T47D (cell line): ENCODE data around the gene KRTAP2-1.
"Not testable (repeated sequence)": the region's sequence is repeated elsewhere in the genome, so short reads cannot be mapped to it uniquely, and the experiment has no call there.

Experiments used
- DNase-seq, 2 experiments: peaks; one replicate each; pipeline versions ENCODE4 v3.0.0 to v3.0.0-alpha.2; 2011 to 2012; ENCODE audit warnings: low read depth in 1 of 2, low spot score in 1 of 2
- JUND ChIP-seq: IDR thresholded peaks from 2 replicates; pipeline ENCODE4 v1.6.1; 2012; ENCODE audit warnings: low read depth
- in situ Hi-C: cut with HindIII; loops from 2 replicates; pipeline ENCODE4 v1.10.0; 2016; ENCODE audit warnings: low sequenced_read_pairs, low pct_unique_long_range_greater_than_20kb

Gene KRTAP2-1

DNA sequence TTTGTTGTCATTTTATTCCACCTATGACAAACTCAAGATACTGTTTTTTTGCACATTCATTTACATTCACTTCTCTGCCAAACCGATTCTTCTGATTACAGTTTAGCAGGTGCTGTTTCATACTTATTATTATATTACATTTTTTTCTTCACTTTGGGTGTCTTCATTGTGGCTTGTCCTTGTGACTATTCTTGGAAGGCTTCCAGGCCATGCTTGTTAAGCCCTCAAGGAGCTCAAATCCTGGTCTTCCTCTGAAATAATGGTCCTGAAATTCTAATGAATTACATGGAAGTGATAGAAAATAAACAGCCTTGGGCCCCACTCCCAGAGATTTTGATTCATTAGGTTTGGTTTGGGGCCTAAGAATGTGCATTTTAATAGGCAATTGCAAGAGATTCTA, 17.2 kb upstream of the KRTAP2-1 start:
- no peak for TF ChIP-seq JUND
- DNase-seq, result no peak
- in situ Hi-C loops, result no loop called here

DNA sequence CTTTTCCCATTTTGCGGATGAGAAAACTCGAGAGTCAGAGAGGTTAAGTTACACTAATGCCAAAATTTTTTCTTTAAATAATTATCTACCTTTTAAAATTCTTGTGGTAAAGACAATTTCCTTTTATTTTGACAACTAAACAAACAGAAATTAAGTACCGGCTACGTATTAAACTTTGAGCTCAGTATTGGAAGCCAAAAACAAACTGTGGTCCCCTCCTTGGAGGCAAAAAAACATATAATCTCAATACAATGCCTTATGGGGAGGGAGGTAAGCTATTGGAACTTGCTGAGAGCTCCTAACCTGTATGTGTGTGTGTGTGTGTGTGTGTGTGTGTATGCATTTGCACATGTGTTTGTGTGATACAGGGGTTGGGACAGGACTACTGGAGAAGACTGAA, 16.3 kb upstream of the KRTAP2-1 start:
- TF ChIP-seq JUND, result no peak
- no peak for DNase-seq
- in situ Hi-C loops, result no loop called here

DNA sequence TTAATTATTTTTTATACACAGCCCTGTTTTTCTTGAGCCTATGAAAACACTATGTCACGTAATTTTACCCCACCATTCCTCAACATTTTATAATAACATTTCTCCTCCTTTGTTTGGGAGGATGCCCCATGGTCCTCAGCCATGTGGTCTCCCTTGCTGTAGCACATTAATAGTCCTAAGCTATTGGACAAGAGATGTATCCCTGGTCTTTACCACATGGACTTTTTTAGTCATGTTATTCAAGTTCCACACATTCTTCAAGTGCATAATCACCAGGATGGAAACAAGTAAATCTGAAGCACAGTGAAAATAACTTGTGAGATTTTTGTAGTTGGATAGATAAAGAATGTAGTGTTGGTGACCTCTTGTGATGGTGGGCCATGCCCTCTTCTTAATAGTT, 14.8 kb upstream of the KRTAP2-1 start:
- no peak for DNase-seq
- in situ Hi-C loops, result no loop called here
- TF ChIP-seq JUND, result no peak

DNA sequence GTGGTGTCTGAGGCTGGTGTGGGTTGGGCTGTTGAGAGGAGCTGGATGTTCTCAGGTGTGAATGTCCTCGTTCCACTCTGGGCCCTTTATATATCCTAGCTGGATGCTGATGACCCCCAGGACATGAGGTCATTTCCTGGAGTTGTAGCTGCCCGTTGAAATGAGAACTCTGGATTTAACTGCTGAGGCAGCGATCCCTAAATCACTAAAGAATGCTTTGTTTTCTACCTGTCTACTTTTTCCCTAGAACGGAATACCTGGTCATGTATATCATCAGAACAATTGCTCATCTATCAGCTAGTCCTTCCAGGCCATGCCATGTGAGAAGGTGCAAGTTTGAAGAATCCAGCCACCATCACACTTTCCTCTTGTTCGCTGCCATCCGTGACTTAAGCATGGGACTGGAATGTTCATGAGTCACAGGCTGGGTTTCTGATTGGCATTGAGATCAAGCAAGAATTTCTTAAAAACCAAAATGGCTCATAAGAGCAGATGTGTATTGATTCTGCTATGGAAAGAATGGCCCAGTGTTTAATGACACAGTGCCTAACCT, 13.0 kb upstream of the KRTAP2-1 start, which contains the start of gene KRTAP2-3:
KRTAP2-3 (minus strand) TSS at position 63 of the 553 bp plus-strand sequence. CDS start 64 bp downstream, outside the sequence.
- in situ Hi-C loops, result no loop called here
- DNase-seq, result no peak
- no peak for TF ChIP-seq JUND

DNA sequence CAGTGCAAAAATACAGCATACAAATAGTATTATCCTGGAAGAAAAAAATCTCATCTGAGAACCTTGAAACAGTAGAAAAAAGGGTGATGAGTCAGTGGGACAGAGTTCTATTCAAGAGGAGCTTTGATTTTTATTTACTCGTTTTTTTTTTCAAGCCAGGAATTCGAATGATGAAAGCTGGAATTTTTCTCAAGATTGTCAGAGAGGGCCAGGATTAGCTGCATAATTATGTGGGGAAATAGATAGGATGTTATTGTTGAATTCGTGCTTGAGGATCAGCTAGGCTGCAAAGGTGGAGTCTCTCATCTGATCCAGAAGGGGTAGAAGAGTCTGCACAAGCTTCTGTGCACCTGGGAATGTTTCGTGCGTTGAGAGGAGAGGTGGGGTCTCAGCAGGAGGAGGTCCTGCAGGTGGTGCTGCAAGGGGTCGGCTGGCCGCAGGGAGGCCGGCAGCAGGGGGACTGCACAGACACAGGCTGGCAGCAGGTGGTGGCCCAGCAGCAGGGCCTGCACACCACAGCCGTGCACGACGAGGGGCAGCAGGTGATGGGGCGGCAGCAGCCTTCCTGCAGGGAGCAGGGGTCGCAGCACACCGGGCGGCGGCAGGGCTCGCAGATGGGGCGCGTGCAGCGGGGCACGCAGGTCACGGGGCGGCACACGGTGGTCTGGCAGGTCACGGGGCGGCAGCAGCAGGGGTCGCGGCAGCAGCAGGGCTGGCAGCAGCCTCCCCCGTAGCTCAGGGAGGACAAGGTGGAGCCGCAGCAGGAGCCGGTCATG, 12.3 kb upstream of the KRTAP2-1 start:
- in situ Hi-C loops, DNase-seq: not testable (repeated sequence)

DNA sequence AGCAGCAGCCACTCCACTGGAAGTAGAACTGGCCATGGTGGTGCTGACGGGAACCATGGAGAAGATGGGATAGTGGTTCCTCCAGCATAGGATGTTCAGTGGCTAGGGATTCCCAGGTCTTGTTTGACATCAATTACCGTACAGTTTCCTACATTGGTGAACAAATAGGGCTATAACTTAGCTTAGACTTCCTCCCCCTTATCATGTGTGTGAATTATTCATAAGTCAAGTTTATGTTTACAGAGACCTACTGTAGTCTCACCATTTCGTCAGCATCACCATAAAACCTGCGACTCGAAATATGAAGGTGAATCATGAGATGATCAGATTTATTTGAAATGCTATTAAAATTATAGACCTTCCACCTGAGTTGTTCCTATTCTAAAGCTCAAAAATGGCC, 11.6 kb upstream of the KRTAP2-1 start:
- no peak for TF ChIP-seq JUND
- in situ Hi-C loops, result no loop called here
- DNase-seq, result no peak

DNA sequence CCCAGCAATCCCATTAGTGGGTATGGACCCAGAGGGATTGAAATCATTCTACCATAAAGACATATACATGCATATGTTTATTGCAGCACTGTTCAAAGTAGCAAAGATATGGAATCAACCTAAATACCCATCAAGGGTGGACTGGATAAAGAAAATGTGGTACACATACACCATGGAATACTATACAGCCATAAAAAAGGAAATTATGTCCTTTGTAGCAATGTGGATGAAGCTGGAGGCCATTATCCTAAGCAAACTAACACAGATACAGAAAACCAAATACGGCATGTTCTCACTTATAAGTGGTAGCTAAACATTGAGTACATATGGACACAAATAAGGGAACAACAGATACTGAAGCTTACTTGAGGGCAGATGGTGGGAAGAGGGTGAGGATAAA, 10.4 kb upstream of the KRTAP2-1 start:
- no peak for DNase-seq
- TF ChIP-seq JUND, result no peak
- in situ Hi-C loops, result no loop called here

DNA sequence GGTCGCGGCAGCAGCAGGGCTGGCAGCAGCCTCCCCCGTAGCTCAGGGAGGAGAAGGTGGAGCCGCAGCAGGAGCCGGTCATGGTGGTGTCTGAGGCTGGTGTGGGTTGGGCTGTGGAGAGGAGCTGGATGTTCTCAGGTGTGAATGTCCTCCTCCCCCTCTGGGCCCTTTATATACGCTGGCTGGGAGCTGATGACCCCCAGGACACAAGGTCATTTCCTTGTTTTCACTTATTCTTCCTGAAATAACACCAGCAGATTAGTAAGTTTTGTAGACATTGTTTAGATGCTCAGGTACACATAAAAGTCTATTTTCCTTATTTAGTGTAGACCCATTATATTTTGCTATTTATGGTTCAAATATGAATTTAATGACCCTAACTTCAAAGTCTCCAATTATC, 8.0 kb upstream of the KRTAP2-1 start, which contains the start of gene KRTAP2-2:
KRTAP2-2 (minus strand) TSS at position 101 of the 400 bp plus-strand sequence; CDS start at position 82, 19 bp downstream.
- DNase-seq, in situ Hi-C loops: not testable (repeated sequence)

DNA sequence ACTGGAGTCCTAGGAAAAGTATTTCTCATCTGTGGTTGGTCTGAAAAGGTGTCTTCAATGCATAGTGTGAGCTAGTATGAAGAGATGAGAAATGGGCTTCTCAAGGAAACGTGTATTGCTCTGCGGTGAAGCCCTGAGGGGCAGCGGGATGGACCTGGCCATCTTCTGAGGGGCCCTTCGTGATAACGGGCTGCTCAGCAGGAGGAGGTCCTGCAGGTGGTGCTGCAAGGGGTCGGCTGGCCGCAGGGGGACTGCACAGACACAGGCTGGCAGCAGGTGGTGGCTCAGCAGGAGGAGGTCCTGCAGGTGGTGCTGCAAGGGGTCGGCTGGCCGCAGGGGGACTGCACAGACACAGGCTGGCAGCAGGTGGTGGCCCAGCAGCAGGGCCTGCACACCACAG, 7.4 kb upstream of the KRTAP2-1 start:
- in situ Hi-C loops, DNase-seq: not testable (repeated sequence)

DNA sequence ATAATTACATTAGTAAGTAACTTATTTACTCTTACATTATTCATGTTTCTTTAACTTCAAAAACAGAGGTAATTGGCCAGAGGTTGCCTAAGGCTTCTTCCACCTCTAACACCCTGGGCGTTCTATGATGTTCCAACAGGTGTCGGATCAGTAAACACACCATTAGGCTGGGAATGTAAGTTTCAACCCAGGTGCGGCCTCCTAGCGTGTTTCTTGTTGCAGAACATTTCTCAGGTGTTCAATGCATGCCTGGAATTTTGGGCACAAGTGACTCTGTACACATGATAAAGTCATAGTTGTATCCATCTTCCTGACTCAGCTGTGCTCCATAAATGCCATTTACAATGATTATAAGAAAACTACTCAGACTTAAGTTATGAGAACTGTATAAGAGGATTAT, 6.9 kb upstream of the KRTAP2-1 start:
- DNase-seq, result no peak
- in situ Hi-C loops, result no loop called here
- no peak for TF ChIP-seq JUND

DNA sequence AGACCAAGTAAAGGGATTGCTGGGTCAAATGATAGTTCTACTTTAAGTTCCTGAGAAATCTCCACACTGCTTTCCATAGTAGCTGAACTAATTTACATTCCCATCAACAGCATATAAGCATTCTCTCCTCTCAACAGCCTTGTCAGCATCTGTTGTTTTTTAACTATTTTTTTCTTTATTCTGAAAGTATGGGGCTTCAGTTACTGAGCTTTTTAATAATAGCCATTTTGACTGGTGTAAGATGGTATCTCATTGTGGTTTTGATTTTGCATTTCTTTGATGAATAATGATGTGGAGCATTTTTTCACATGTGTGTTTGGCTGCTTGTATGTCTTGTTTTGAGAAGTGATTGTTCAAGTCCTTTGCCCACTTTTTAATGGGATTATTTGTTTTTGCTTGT, 5.5 kb upstream of the KRTAP2-1 start:
- no peak for TF ChIP-seq JUND
- DNase-seq, result no peak
- in situ Hi-C loops, result no loop called here

DNA sequence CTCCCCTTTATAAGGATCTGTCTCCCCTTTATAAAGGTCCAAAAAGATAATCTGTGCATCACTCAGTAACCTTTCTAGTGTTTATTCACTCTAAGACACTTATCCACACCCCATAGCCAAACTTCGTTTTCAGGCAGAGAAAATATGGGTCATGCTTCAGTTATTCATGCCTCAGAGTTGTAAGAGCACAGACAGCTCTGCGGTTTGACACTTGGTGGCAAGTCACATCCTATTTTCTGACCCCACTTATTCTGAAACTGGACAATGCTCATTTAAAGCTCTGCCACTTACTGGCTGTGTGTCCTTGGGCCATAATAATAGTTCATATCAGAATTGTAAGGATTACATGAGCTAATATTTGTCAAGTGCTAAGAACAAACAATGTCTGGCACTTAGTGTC, 2.0 kb upstream of the KRTAP2-1 start:
- in situ Hi-C loops, result no loop called here
- DNase-seq, result peak in 1 of 2 experiments; percentile 57
- no peak for TF ChIP-seq JUND

DNA sequence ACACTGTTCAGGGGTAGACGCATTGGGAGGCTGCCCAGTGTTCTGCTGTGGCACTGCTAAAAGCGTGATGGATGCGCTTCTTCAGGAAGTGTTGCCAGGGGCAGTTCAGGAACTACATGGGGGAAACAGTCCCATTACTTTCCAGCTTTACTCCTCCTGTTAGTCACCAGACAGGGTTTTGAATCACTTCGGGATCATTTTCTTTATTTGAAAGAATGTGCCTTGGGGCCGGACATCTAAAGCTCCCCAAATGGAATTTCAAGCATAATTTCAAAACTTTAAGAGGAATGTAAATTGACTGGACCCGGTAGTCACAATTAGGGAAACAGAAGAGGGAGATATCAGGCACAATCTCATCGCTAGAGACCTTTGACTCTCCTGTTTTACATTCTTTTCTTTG, 1.3 kb upstream of the KRTAP2-1 start:
- no peak for DNase-seq
- in situ Hi-C loops, result no loop called here
- no peak for TF ChIP-seq JUND

DNA sequence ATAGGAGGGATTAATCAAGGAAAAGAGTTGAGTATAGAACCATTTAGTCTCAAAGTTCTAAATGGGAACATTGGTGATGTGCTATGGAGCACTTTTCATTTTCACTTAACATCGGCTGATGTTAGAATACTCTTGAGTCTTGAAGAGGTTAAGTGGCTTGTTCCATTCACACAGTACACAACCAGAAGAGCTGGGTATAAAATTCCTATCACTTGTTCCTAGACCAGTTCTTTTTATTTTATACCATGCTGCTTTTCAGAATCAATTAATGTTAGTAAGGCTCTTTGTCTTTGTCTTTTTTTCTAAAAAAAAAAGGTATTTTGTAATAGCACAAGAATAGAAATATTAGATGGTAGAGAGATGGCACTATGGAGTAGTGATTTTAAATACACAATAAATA, 4.2 kb downstream of the KRTAP2-1 start:
- TF ChIP-seq JUND, result no peak
- no peak for DNase-seq
- in situ Hi-C loops, result no loop called here

DNA sequence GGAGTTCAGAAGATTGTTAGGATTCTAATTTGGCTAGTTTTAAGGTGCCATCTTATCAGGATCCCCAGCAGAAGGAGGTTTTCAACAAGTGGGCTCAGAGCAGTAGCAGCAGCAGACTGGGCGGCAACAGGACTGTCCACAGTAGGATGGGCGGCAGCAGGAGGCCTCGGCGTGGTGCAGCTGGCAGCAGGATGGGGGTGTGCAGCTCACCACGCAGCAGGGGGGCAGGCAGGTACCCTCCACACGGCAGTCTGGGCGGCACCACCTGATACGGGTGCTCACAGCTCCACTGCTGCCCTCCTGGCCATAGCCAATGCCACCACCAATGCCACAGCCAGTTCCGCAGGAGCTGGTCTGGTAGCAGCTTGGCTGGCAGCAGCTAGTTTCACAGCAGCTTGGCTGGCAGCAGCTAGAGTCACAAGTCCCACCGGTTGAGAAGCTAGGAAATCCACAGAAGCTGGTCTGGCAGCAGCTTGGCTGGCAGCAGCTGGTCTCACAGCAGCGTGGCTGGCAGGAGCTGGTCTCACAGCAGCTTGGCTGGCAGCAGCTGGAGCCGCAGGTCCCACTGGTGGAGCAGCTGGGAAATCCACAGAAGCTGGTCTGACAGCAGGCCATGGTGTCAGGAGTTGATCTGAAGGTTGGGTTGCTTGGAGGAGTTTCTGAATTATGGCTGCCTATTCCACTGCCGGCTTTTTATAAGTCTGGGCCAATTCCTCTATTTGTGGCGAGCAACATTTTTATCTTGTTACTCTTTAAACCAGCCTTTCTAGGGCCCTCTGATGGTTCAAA, 6.1 kb downstream of the KRTAP2-1 start, which contains the start of gene KRTAP1-1:
KRTAP1-1 (minus strand) TSS at position 668 of the 789 bp plus-strand sequence; CDS start at position 615, 53 bp downstream.
- in situ Hi-C loops, result not testable (repeated sequence)
- DNase-seq, result peak in 1 of 2 experiments; percentile 59
